Measurements from ENCODE around the gene TCFL5.

TCFL5 gene

GRCh38 chr20:62896526-62896925 lies 34.9 kb upstream of the TCFL5 start:
- DNase-seq (ENCODE audit: low read depth in 2 of 2): no peak

GRCh38 chr20:62895539-62895938 lies 33.9 kb upstream of the TCFL5 start:
- no peak for DNase-seq (ENCODE audit: low read depth in 2 of 2)

- DNase-seq (ENCODE audit: low read depth in 2 of 2): no peak
These were observed 32.6 kb upstream of the TCFL5 start for GRCh38 chr20:62894261-62894660.

GRCh38 chr20:62893700-62894099 lies 32.1 kb upstream of the TCFL5 start:
- DNase-seq (ENCODE audit: low read depth in 2 of 2): no peak

GRCh38 chr20:62892348-62893304 lies 31.0 kb upstream of the TCFL5 start:
- no peak for DNase-seq (ENCODE audit: low read depth in 2 of 2)

- no peak for DNase-seq (ENCODE audit: low read depth in 2 of 2)
These were observed 29.5 kb upstream of the TCFL5 start for GRCh38 chr20:62891111-62891510.

- DNase-seq (ENCODE audit: low read depth in 2 of 2): no peak
These were observed 28.8 kb upstream of the TCFL5 start for GRCh38 chr20:62890444-62890843.

- no peak for DNase-seq (ENCODE audit: low read depth in 2 of 2)
These were observed 28.2 kb upstream of the TCFL5 start for GRCh38 chr20:62889871-62890270.

- DNase-seq (ENCODE audit: low read depth in 2 of 2): no peak
These were observed 27.8 kb upstream of the TCFL5 start for GRCh38 chr20:62889411-62889810.

GRCh38 chr20:62888910-62889309 lies 27.3 kb upstream of the TCFL5 start:
- no peak for DNase-seq (ENCODE audit: low read depth in 2 of 2)

GRCh38 chr20:62888406-62888805 lies 26.8 kb upstream of the TCFL5 start:
- DNase-seq (ENCODE audit: low read depth in 2 of 2): no peak

- no peak for DNase-seq (ENCODE audit: low read depth in 2 of 2)
These were observed 26.2 kb upstream of the TCFL5 start for GRCh38 chr20:62887860-62888239.

GRCh38 chr20:62887152-62887859 lies 25.7 kb upstream of the TCFL5 start:
- DNase-seq (ENCODE audit: low read depth in 2 of 2): peak in 1 of 2 donors; percentile 10

GRCh38 chr20:62886709-62887058 lies 25.1 kb upstream of the TCFL5 start:
- DNase-seq (ENCODE audit: low read depth in 2 of 2): no peak

GRCh38 chr20:62885896-62886708 lies 24.5 kb upstream of the TCFL5 start:
- DNase-seq (ENCODE audit: low read depth in 2 of 2): no peak

- DNase-seq (ENCODE audit: low read depth in 2 of 2): no peak
These were observed 23.6 kb upstream of the TCFL5 start for GRCh38 chr20:62885046-62885895.

GRCh38 chr20:62884556-62884955 lies 22.9 kb upstream of the TCFL5 start:
- no peak for DNase-seq (ENCODE audit: low read depth in 2 of 2)

- no peak for DNase-seq (ENCODE audit: low read depth in 2 of 2)
These were observed 20.8 kb upstream of the TCFL5 start for GRCh38 chr20:62882426-62882825.

- no peak for DNase-seq (ENCODE audit: low read depth in 2 of 2)
These were observed 20.2 kb upstream of the TCFL5 start for GRCh38 chr20:62881662-62882395.

- DNase-seq (ENCODE audit: low read depth in 2 of 2): no peak
These were observed 19.5 kb upstream of the TCFL5 start for GRCh38 chr20:62880935-62881661.
